IPS DF 6.9 (cell line): ENCODE data around the gene PZP.

Experiments used
- DNase-seq: peaks from one replicate; pipeline ENCODE4 v3.0.0-alpha.2; 2013; ENCODE audit warnings: low read depth, low spot score
- H3K27ac ChIP-seq: one replicate; pipeline ENCODE4 v1.5.1; 2013; ENCODE audit warnings: low read length, control low read depth
- H3K27me3 ChIP-seq: 2 replicates; pipeline ENCODE4 v1.6.1; 2013; ENCODE audit warnings: mild to moderate bottlenecking, low read length; ENCODE audit not compliant: control insufficient read depth, insufficient read depth
- H3K36me3 ChIP-seq: 2 replicates; pipeline ENCODE4 v1.6.1; 2013; ENCODE audit warnings: low read length; ENCODE audit not compliant: control insufficient read depth, insufficient read depth
- H3K4me1 ChIP-seq: 2 replicates; pipeline ENCODE4 v1.6.1; 2013; ENCODE audit warnings: low read length; ENCODE audit not compliant: control insufficient read depth, insufficient read depth
- H3K4me3 ChIP-seq: 2 replicates; pipeline ENCODE4 v1.5.1; 2013; ENCODE audit warnings: mild to moderate bottlenecking, low read length
- H3K9me3 ChIP-seq: 2 replicates; pipeline ENCODE4 v1.6.1; 2013; ENCODE audit warnings: low read length, inconsistent platforms; ENCODE audit not compliant: control insufficient read depth, insufficient read depth
- WGBS: extraction: QIAGEN DNeasy Blood & Tissue Kit; methylation state at CpG from one replicate; pipeline ENCODE4 v1.1.7; 2013; ENCODE audit warnings: mixed read lengths, missing lambda C conversion rate; ENCODE audit not compliant: insufficient read length, insufficient coverage; 5-methylcytosine and 5-hydroxymethylcytosine counted together

The PZP gene

DNA sequence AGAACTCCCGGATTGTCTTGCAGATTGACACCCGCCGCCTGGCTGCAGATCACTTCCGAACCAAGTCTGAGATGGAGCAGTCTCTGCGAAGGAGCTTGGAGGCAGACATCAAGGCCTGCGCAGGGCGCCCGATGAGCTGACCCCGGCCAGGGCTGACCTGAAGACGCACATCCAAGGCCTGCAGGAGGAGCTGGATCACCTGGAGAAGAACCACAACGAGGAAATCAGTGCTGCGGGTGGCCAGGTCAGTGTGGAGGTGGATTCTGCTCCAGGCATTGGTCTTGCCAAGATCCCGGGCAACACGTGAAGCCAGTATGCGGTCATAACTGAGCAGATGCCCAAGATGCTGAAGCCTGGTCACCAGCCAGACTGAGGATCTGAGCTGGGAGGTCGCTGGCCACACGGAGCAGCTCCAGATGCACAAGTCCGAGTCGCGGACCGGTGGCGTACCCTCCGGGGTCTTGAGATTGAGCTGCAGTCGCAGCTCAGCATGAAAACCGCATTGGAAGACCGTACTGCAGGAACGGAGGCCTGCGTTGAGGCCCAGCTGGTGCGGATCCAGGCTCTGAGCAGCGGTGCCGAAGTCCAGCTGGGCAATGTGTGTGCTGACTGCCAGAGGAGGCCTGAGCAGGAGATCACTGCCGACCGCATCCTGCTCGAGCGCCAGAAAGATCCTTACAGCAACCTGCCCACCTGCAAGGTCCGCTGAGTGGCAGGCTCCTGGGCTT, 80.1 kb downstream of the PZP start:
- H3K27me3 ChIP-seq = no peaks in the 10 kb centered on the region
- no peak for DNase-seq
- no peaks in the 10 kb centered on the region for H3K36me3 ChIP-seq
- H3K4me1 ChIP-seq = no peaks in the 10 kb centered on the region
- H3K4me3 ChIP-seq = no peak overlapping the region
- WGBS = no CpG with 5 or more reads among the region's 36 CpGs
- no peak overlapping the region for H3K27ac ChIP-seq
- H3K9me3 ChIP-seq = no peaks in the 10 kb centered on the region

DNA sequence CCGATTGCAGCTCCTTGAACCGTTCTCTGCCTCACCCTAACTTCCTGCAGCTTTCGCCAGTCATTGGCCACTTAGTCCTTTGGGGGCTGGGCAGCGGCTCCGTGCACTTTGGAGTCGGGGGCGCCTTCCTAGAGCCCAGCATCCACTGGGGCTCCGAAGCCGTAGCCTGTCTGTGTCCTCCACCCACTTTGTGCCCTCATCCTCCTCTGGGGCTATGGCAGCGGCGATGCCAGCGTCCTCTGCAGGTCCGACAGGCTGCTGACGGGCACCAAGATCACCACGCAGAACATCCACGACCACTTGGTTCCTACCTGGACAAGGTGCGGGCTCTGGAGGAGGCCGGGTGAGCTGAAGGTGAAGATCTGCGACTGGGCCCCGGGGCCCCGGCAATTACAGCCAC, 80.7 kb downstream of the PZP start:
- Histone ChIP-seq H3K36me3 (no peaks in the 10 kb centered on the region), H3K27me3 (no peaks in the 10 kb centered on the region), H3K4me3 (no peak overlapping the region), H3K9me3 (no peaks in the 10 kb centered on the region), H3K4me1 (no peaks in the 10 kb centered on the region), H3K27ac (no peak overlapping the region)
- no CpG with 5 or more reads among the region's 21 CpGs for WGBS
- no peak for DNase-seq

DNA sequence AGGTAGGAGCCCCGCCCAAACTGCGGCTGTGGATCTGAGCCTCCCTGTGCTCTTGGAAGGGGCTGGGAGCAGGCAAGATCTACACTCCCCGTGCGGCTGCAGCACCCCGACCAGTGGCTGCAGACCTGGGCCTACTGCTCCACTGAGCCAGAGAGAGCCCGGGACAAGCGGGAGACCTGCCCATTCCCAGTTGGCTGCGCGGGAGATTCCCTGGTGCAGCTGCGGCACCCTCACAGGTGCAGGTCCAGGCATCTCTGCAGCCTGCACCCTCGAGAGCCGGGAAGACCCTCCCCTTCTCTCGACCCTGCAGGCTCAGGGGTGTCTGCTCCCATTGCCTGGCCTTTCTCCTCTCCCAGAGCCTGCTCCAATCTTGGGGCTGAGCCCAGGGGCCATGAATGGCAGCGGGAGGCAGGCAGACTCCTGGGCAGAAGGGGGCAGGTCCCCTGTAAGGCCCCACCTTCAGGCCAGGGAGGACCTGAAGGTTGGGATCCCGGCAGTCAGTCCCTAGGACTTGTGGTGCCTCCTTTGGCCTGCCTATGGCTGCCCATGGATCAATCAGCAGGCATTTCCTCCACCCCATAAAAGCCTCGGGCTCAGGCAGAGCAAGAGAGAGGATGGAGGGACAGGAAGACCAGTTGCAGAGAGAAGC, 83.7 kb downstream of the PZP start:
- H3K4me3 ChIP-seq = no peak overlapping the region
- no CpG with 5 or more reads among the region's 16 CpGs for WGBS
- no peaks in the 10 kb centered on the region for H3K4me1 ChIP-seq
- H3K9me3 ChIP-seq = no peaks in the 10 kb centered on the region
- no peaks in the 10 kb centered on the region for H3K36me3 ChIP-seq
- H3K27ac ChIP-seq = no peak overlapping the region
- no peak for DNase-seq
- no peaks in the 10 kb centered on the region for H3K27me3 ChIP-seq

DNA sequence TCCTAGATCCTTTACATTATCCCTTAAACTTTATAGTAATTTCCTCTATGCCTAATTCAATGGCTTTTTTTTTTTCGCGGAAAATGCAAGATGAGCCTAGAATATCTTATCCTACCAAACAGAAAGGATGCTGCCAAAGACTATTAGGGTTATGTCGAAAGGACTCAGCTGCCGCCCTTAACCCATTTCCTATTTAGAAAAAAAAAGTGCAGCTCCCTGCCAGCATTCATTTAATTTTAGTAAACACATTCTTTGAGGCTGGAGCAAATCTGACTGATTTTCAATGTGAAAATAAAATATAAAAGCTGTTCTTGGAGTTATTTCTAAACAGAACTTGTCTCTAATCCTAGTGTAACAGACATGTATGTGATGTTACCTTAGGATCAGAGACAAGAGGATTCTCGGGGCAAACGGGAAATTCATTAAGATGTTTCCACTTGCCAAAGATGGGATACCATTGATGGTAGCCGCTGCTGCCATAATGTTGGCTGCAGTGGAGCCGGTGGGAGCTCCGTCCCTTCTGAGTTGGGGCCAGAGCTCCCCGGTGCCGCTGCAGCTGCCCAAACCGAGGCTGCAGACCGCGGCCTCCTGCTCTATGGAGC, 84.3 kb downstream of the PZP start:
- no peak overlapping the region for H3K4me3 ChIP-seq
- H3K27me3 ChIP-seq = no peaks in the 10 kb centered on the region
- WGBS = no CpG with 5 or more reads among the region's 14 CpGs
- no peak overlapping the region for H3K27ac ChIP-seq
- H3K36me3 ChIP-seq = no peaks in the 10 kb centered on the region
- H3K9me3 ChIP-seq = no peaks in the 10 kb centered on the region
- DNase-seq = no peak
- no peaks in the 10 kb centered on the region for H3K4me1 ChIP-seq

DNA sequence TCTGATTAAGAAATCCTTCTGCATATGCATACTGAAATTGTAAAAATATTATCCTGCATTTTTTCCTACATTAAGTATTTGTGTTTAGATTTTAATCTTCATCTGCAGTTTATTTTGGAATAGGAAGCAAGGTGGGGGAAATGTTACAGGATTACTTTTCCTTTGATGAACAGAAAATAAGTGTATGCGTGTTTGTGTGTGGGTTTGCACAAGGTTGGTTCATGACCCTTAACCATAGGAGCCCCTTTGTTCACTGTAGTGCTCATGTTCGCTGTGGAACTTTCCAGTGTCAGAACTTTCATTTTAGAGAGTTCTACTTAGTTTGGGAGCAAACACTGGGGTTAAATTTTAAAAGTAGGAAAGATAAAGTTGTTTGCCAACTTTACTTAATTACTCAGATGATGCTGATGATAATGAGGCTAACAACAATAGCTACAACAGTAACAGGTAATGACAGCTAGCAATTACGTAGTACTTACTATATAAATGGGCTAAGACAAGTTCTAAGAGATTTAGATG, 86.0 kb downstream of the PZP start:
- no peak overlapping the region for H3K4me3 ChIP-seq
- no peak overlapping the region for H3K27ac ChIP-seq
- DNase-seq = no peak
- WGBS = no CpG with 5 or more reads among the region's 3 CpGs
- no peaks in the 10 kb centered on the region for H3K9me3 ChIP-seq
- no peaks in the 10 kb centered on the region for H3K36me3 ChIP-seq
- no peaks in the 10 kb centered on the region for H3K27me3 ChIP-seq
- no peaks in the 10 kb centered on the region for H3K4me1 ChIP-seq

DNA sequence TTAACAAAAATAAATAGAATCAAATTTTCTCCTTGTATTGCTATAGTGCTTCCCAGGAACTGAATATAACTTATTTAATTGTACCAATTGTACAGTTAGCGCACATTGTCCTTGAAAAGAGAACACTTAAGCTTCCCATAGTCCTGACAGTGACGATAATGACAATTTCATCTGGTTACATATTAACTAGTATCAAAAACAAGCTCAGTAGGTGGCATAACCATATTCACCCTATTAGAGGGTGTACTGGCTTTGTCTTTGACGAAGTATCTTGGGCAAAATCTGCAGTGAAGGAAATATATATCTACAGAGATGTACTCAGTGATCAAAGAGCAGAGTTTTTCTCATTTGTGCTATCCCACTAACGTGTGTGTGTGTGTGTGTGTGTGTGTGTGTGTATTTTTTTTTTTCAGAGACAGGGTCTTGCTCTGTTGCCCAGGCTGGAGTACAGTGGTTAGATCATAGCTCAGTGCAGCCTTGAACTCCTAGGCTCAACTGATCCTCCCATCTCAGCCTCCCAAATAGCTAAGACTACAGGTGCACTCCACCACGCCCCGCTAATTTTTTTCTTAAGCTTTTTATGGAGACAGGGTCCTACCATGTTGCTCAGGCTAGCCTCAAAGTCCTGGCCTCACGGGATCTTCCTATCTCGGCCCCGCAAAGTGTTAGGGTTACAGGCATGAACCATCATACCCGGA, 87.6 kb downstream of the PZP start:
- no peaks in the 10 kb centered on the region for H3K27me3 ChIP-seq
- H3K27ac ChIP-seq = no peak overlapping the region
- no peaks in the 10 kb centered on the region for H3K9me3 ChIP-seq
- H3K4me1 ChIP-seq = peaks cover 1% of the 10 kb centered on the region; the same call in 1 of the 2 replicates
- H3K4me3 ChIP-seq = no peak overlapping the region
- no CpG with 5 or more reads among the region's 10 CpGs for WGBS
- no peak for DNase-seq
- H3K36me3 ChIP-seq = no peaks in the 10 kb centered on the region

DNA sequence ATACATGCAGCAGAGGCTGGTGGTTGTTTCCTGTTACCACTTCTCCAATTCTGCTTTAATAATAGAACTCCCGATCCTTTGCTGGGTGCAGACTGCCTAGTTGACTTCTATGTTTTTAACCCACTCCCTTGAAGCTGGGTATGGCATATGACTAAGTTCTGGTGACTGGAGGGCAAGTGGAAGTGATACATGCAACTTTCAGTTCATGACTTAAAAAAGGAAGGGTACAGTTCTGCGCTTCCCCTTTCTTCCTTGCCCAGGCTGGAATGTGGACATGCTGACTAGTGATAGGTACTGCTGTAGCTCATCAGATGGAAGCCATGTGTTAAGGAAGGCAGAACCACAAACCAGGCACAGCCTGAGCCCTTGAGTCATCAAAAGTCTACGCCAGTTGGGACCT, 90.0 kb downstream of the PZP start:
- no peak overlapping the region for H3K27ac ChIP-seq
- no peak for DNase-seq
- WGBS = no CpG with 5 or more reads among the region's 3 CpGs
- H3K36me3 ChIP-seq = no peaks in the 10 kb centered on the region
- peaks cover 2% of the 10 kb centered on the region; the same call in 1 of the 2 replicates for H3K4me1 ChIP-seq
- H3K27me3 ChIP-seq = no peaks in the 10 kb centered on the region
- H3K4me3 ChIP-seq = no peak overlapping the region
- no peaks in the 10 kb centered on the region for H3K9me3 ChIP-seq

DNA sequence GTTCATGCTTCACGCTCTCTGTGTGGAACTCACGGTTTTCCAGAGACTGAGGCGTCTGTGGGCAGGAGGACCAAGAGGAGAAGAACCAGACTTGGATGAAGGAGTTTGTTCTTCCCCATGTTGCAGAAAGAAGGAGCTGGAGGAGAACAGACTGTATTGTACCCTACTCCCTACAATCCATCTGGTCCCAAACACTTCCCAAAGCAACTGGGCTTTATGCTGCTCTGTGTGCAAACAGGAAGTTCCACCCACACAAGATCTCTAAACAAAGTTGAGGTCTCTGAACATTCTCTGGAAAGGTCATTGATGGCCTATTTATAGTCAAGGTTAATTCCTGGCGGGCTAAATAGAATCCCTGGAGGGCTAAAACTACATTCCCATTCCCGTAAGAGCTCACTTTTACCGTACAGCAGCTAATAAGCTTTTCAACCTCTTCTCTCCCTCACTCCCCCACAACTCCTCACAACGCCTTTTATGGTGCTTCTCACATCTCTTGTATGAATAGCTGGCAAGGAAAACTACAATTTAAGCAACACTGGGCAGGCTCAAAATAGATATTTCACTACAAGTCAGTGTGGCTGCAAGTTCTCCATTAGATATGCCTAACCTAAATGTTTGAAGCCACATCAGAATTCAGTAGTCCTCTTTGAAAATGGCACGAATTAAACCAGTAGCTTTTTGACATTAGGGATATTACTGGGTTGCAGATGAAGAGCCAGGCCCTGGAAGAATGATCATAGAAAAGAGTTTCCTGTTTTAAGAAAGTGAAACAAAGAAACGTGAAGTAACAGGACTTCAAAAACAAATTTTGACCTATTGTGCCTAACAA, 92.2 kb downstream of the PZP start, which contains the start of gene A2M:
A2M (minus strand) TSS at position 189 of the 829 bp plus-strand sequence; CDS start at position 119, 70 bp downstream.
- no peak for DNase-seq
- no peak within 1 kb of the TSS for H3K4me3 ChIP-seq

DNA sequence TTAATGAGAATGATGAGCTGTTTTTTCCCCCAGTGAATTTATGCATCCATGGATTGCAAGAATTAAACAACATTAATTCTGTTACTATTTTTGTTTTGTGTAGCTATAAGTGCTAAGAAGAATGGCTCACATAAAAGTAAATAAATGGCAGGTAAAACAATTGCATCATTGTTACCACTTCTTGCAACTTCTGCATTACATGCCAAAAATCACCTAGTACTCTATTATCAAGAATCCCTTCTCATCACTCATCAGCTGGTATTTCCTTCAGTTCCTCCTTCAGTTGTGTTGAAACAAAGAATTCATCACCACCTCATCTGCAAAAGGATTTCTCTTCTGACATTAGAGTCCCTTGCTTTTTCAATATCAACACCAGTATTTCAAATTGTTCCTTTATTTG, 93.2 kb downstream of the PZP start:
- DNase-seq = no peak
- Histone ChIP-seq H3K4me3 (no peak overlapping the region), H3K27ac (no peak overlapping the region), H3K27me3 (no peaks in the 10 kb centered on the region), H3K9me3 (no peaks in the 10 kb centered on the region), H3K36me3 (no peaks in the 10 kb centered on the region), H3K4me1 (peaks cover 2% of the 10 kb centered on the region; the same call in 1 of the 2 replicates)

More for the DNA sequence above, 92.2 kb downstream of the PZP start, which contains the start of gene A2M:
- Histone ChIP-seq H3K4me1 (peaks cover 2% of the 10 kb centered on the region; the same call in 1 of the 2 replicates), H3K9me3 (no peaks in the 10 kb centered on the region), H3K27ac (no peak within 1 kb of the TSS), H3K36me3 (no peaks in the 10 kb centered on the region), H3K27me3 (no peaks in the 10 kb centered on the region)
- WGBS = 100% methylated on average over 2 of the region's 9 CpGs
